GM23248 (cell line): ENCODE data around the gene GNMT.

Experiments used
- EZH2 ChIP-seq: fragments of 200-600 bp; sonication (generic); IDR thresholded peaks from 2 replicates; pipeline ENCODE4 v1.6.1; 2018; ENCODE audit warnings: antibody characterized with exemption, mild to moderate bottlenecking; ENCODE audit not compliant: insufficient read depth, poor library complexity, severe bottlenecking
- EZH2phosphoT487 ChIP-seq: fragments of 200-600 bp; sonication (generic); IDR thresholded peaks from 2 replicates; pipeline ENCODE4 v1.6.1; 2018; ENCODE audit warnings: antibody characterized with exemption, moderate library complexity, mild to moderate bottlenecking, low read depth; ENCODE audit not compliant: insufficient read depth

- TF ChIP-seq EZH2 (no peak), EZH2phosphoT487 (no peak)
These were observed 31.4 kb upstream of the GNMT start, which contains the start of gene CNPY3 for GRCh38 chr6:42928986-42929820.
